ENCODE measurements around the gene LPGAT1.
"Not testable (repeated sequence)": the region's sequence is repeated elsewhere in the genome, so short reads cannot be mapped to it uniquely, and the experiment has no call there.

Gene LPGAT1

GRCh38 chr1:211697356-211697755 lies 133.2 kb downstream of the LPGAT1 start:
- peak in 1 of 2 donors; percentile 70 for DNase-seq

DNA sequence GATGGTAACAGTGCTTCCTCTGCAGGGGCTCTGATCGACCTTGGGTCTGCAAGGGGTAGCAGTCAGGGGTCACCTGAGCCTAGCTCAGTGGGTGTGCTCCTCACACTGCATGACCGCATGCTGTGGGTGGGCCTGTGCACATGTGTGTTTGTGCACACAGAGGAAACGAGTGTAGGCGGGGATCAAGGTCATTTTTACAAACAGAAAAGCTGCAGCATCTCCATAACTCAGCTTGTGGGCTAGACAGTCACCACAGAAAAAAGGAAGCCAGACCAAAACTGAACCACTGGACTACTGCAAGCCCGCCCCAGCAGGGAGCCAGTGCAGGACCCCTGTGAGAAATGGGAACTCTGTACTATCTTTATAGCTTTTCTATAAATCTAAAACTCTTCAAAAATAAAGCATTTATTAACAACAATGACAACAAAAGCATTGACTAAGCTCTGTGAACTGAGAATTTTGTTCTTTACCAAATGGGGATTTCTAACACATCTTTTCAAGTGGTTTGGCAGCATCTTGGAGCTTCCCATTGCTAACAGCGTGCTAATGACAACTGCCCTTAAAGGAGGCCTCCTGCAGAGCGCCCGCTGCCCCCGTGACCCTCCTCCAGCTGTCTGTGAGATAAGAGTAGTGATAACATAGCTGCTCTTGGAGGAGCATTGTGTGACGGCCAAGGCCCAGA lies 135.3 kb downstream of the LPGAT1 start:
- DNase-seq, result no peak

DNA sequence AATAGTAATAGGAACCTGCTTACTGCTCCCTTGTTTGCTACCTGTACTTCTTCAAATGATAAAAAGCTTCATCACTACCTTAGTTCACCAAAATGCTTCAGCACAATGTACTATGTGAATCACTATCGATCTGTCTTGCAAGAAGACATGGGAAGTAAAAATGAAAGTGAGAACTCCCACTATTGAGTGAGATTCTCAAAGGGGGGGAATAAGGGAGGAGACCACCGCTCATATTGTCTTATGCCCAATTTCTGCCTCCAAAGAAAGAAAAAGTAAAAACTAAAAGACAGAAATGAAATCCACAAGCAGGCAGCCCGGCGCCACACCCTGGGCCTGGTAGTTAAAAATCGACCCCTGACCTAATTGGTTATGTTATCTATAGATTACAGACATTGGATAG lies 136.7 kb downstream of the LPGAT1 start:
- DNase-seq, result not testable (repeated sequence)
